IMR-90 (cell line): ENCODE measurements around the gene C1QTNF12. TPM values are rescaled to one million over a fixed set of nuclear protein-coding genes. Genes with fewer than 3 reads are reported as not detected.

ENCODE experiments used
- ATAC-seq: fragments of 200-7000 bp; cut with Tn5 transposase; 2 replicates; pipeline ENCODE4 v1.9.1; 2020; ENCODE audit warnings: low read depth, mild to moderate bottlenecking, moderate library complexity
- BruUV-seq: library from RNA; stranded (reverse); fragments of 400-500 nt; replicated peaks from 2 replicates; lab custom pipeline; 2021; lab: Mats Ljungman, UMichigan
- CTCF ChIA-PET: fragments of 300-600 bp; formaldehyde crosslinking; extraction: SDS; loops from one replicate; lab custom pipeline; 2021; ENCODE audit warnings: antibody characterized with exemption; lab: Yijun Ruan, JAX
- POLR2A ChIA-PET: fragments of 300-600 bp; sonication (Branson Sonifier 250); formaldehyde crosslinking; loops from one replicate; lab custom pipeline; 2022; ENCODE audit warnings: antibody characterized with exemption; ENCODE audit not compliant: unreplicated experiment; lab: Charles Lee
- DNase-seq: peaks from one replicate; pipeline ENCODE4 v3.0.0; 2013
- H2AFZ ChIP-seq: replicated peaks from 2 replicates; pipeline ENCODE3; 2013; ENCODE audit warnings: low read length, mild to moderate bottlenecking; ENCODE audit not compliant: poor library complexity
- H2AK5ac ChIP-seq: 2 replicates; pipeline ENCODE4 v1.6.1; 2013; ENCODE audit warnings: low read depth, low read length, inconsistent platforms
- H2AK9ac ChIP-seq: replicated peaks from 2 replicates; pipeline ENCODE3; 2013; ENCODE audit warnings: mild to moderate bottlenecking, low read depth, low read length, moderate library complexity; ENCODE audit not compliant: poor library complexity
- H2BK120ac ChIP-seq: 2 replicates; pipeline ENCODE4 v1.6.1; 2013; ENCODE audit warnings: low read depth, low read length, inconsistent platforms
- H2BK15ac ChIP-seq: 3 replicates; pipeline ENCODE4 v1.6.1; 2013; ENCODE audit warnings: low read depth, low read length, inconsistent platforms
- H2BK20ac ChIP-seq: 2 replicates; pipeline ENCODE4 v1.6.1; 2013; ENCODE audit warnings: low read depth, mild to moderate bottlenecking, inconsistent platforms, low read length, moderate library complexity
- H2BK5ac ChIP-seq: 2 replicates; pipeline ENCODE4 v1.6.1; 2013; ENCODE audit warnings: mild to moderate bottlenecking, low read depth, low read length, inconsistent platforms; ENCODE audit not compliant: poor library complexity, severe bottlenecking
- H3K14ac ChIP-seq: replicated peaks from 2 replicates; pipeline ENCODE4 v1.6.1; 2013; ENCODE audit warnings: low read depth, low read length, inconsistent platforms
- H3K18ac ChIP-seq: 2 replicates; pipeline ENCODE4 v1.6.1; 2013; ENCODE audit warnings: low read depth, low read length, control low read depth
- H3K23ac ChIP-seq: 2 replicates; pipeline ENCODE4 v1.6.1; 2013; ENCODE audit warnings: low read depth, low read length, inconsistent platforms
- H3K27ac ChIP-seq: 2 replicates; pipeline ENCODE4 v1.5.1; 2013; ENCODE audit warnings: mild to moderate bottlenecking, control low read depth, low read length; ENCODE audit not compliant: insufficient read depth
- H3K27me3 ChIP-seq: 2 replicates; pipeline ENCODE4 v1.6.1; 2013; ENCODE audit warnings: low read length; ENCODE audit not compliant: control insufficient read depth, insufficient read depth
- H3K36me3 ChIP-seq: 2 replicates; pipeline ENCODE4 v1.6.1; 2013; ENCODE audit warnings: low read length, mixed read lengths; ENCODE audit not compliant: control insufficient read depth, insufficient read depth
- H3K4ac ChIP-seq: 2 replicates; pipeline ENCODE4 v1.6.1; 2013; ENCODE audit warnings: low read depth, low read length, inconsistent platforms
- H3K4me1 ChIP-seq: 2 replicates; pipeline ENCODE4 v1.6.1; 2013; ENCODE audit warnings: low read length, mixed read lengths; ENCODE audit not compliant: control insufficient read depth, insufficient read depth
- H3K4me2 ChIP-seq: 2 replicates; pipeline ENCODE4 v1.6.1; 2013; ENCODE audit warnings: low read depth, mild to moderate bottlenecking, control low read depth, low read length, moderate library complexity
- H3K4me3 ChIP-seq: 2 replicates; pipeline ENCODE4 v1.5.1; 2013; ENCODE audit warnings: low read depth, mild to moderate bottlenecking, control low read depth, low read length, moderate library complexity; ENCODE audit not compliant: insufficient read depth
- H3K56ac ChIP-seq: 2 replicates; pipeline ENCODE4 v1.6.1; 2013; ENCODE audit warnings: low read length, inconsistent platforms; ENCODE audit not compliant: insufficient read depth; ENCODE audit errors: extremely low read depth
- H3K79me1 ChIP-seq, 2 experiments: 2 replicates each; pipeline ENCODE4 v1.6.1; 2013; ENCODE audit warnings: low read length in 2 of 2, inconsistent platforms in 1 of 2, low read depth in 1 of 2
- H3K9ac ChIP-seq: 2 replicates; pipeline ENCODE4 v1.6.1; 2013; ENCODE audit warnings: low read depth, low read length, control low read depth
- H3K9me1 ChIP-seq: 2 replicates; pipeline ENCODE4 v1.6.1; 2013; ENCODE audit warnings: low read length, inconsistent platforms; ENCODE audit not compliant: insufficient read depth
- H3K9me3 ChIP-seq: 2 replicates; pipeline ENCODE4 v1.6.1; 2013; ENCODE audit warnings: low read length; ENCODE audit not compliant: control insufficient read depth, insufficient read depth
- H4K20me1 ChIP-seq: 2 replicates; pipeline ENCODE4 v1.6.1; 2013; ENCODE audit warnings: low read length, inconsistent platforms; ENCODE audit not compliant: insufficient read depth
- H4K5ac ChIP-seq: 2 replicates; pipeline ENCODE4 v1.6.1; 2013; ENCODE audit warnings: mild to moderate bottlenecking, low read depth, low read length, control low read depth
- H4K8ac ChIP-seq, 2 experiments: 2 replicates each; pipeline ENCODE4 v1.6.1; 2013; ENCODE audit warnings: low read depth in 2 of 2, low read length in 2 of 2, control low read depth in 1 of 2, inconsistent platforms in 1 of 2
- H4K91ac ChIP-seq: 2 replicates; pipeline ENCODE4 v1.6.1; 2013; ENCODE audit warnings: low read depth, low read length, inconsistent platforms; ENCODE audit not compliant: insufficient read depth
- CEBPB ChIP-seq: IDR thresholded peaks from 2 replicates; pipeline ENCODE4 v1.6.1; 2012; ENCODE audit warnings: low read depth, low read length, improper control_type of control experiment
- ELK1 ChIP-seq: fragments of 150-350 bp; IDR thresholded peaks from 2 replicates; pipeline ENCODE4 v1.6.1; 2016; ENCODE audit warnings: low read depth, mild to moderate bottlenecking, low read length, moderate library complexity, borderline replicate concordance
- MAFK ChIP-seq: IDR thresholded peaks from 2 replicates; pipeline ENCODE4 v1.6.1; 2012; ENCODE audit warnings: low read depth, low read length, improper control_type of control experiment
- NFE2L2 ChIP-seq: fragments of 150-350 bp; IDR thresholded peaks from 2 replicates; pipeline ENCODE4 v1.6.1; 2016; ENCODE audit warnings: low read depth, mild to moderate bottlenecking, low read length
- RFX5 ChIP-seq: IDR thresholded peaks from 2 replicates; pipeline ENCODE4 v1.8.0; 2012; ENCODE audit warnings: low read depth, mild to moderate bottlenecking, low read length, moderate library complexity
- SMC3 ChIP-seq: fragments of 150-350 bp; IDR thresholded peaks from 2 replicates; pipeline ENCODE4 v1.6.1; 2016; ENCODE audit warnings: low read depth, mild to moderate bottlenecking, antibody characterized with exemption, low read length, moderate library complexity
- USF2 ChIP-seq: fragments of 150-350 bp; IDR thresholded peaks from 2 replicates; pipeline ENCODE4 v1.6.1; 2017; ENCODE audit warnings: mild to moderate bottlenecking, antibody characterized with exemption, low read length, low read depth
- WGBS, 2 experiments: methylation state at CpG; one replicate each; pipeline versions ENCODE4 v1.1.5 to v1.1.7; 2013; ENCODE audit warnings: missing lambda C conversion rate in 2 of 2; ENCODE audit not compliant: insufficient read length in 1 of 2; ENCODE audit errors: extremely low coverage in 2 of 2; 5-methylcytosine and 5-hydroxymethylcytosine counted together
- dilution Hi-C: fragments of 300-500 bp; cut with HindIII; formaldehyde crosslinking; loops from one replicate; pipeline ENCODE4 v1.14.3; 2018; ENCODE audit warnings: low sequenced_read_pairs; ENCODE audit not compliant: unreplicated experiment
- in situ Hi-C: fragments of 300-500 bp; cut with MboI; formaldehyde crosslinking; loops from 3 replicates; pipeline ENCODE4 v1.14.3; 2019; ENCODE audit warnings: low sequenced_read_pairs, inconsistent platforms, mixed read lengths
- intact Hi-C: fragments of 100-400 bp; cut with micrococcal nuclease; formaldehyde crosslinking; loops from 2 replicates; pipeline ENCODE4 v1.10.0; 2022
- polyA plus RNA-seq, 3 experiments: library from polyadenylated mRNA; depleted of rRNA; stranded (reverse); fragments of >200 nt; gene quantifications; 2 replicates each; pipeline ENCODE4 v1.2.3, GENCODE V29; 2012; ENCODE audit warnings: low replicate concordance in 1 of 3
- total RNA-seq: library from RNA; depleted of rRNA; stranded (reverse); fragments of >200 nt; gene quantifications from 2 replicates; pipeline ENCODE4 v1.2.3, GENCODE V29; 2012

C1QTNF12 gene
- total and polyA plus RNA-seq, 2 of the 4 experiments (the other 2 are of a cell fraction), result 0.36 to 1.1 TPM

GRCh38 chr1:1226566-1227362, 19.8 kb downstream of the C1QTNF12 start (continued):
- TF ChIP-seq ELK1, result no peak

- no peak overlapping the region for H3K9ac ChIP-seq
- H4K20me1 ChIP-seq, result peaks cover 60% of the 10 kb centered on the region
Observed at GRCh38 chr1:1225913-1226312, 20.6 kb downstream of the C1QTNF12 start.

More at GRCh38 chr1:1225913-1226312, 20.6 kb downstream of the C1QTNF12 start:
- 95% methylated on average over 12 of the region's 18 CpGs; no CpG with 5 or more reads in 1 of the 2 experiments for WGBS, 2 experiments
- Histone ChIP-seq H4K8ac (no peak overlapping the region), H3K27me3 (no peaks in the 10 kb centered on the region), H3K14ac (no peak overlapping the region), H3K23ac (no peak overlapping the region), H3K4me1 (peaks cover 6% of the 10 kb centered on the region; the same call in 1 of the 2 replicates), H2BK120ac (no peak overlapping the region), H3K4ac (no peak overlapping the region), H4K91ac (no peak overlapping the region), H3K4me2 (no peak overlapping the region), H2BK15ac (no peak overlapping the region), H2BK20ac (no peak overlapping the region), H3K9me3 (no peaks in the 10 kb centered on the region), H3K9me1 (peaks cover 15% of the 10 kb centered on the region), H3K27ac (no peak overlapping the region), H2AK5ac (no peak overlapping the region), H3K18ac (no peak overlapping the region), H3K36me3 (peaks cover 65% of the 10 kb centered on the region), H4K5ac (no peak overlapping the region), H2AK9ac (no peak overlapping the region), H3K79me1 (peaks cover 11 to 67% of the 10 kb centered on the region in 2 experiments; a peak in 3 of 4 replicates), H3K56ac (no peak overlapping the region), H3K4me3 (no peak overlapping the region), H2BK5ac (no peak overlapping the region), H2AFZ (no peak overlapping the region)
- ATAC-seq (no peak), DNase-seq (no peak)
- CTCF ChIA-PET, result no interaction called here
- TF ChIP-seq MAFK (no peak), USF2 (no peak), SMC3 (no peak), RFX5 (no peak), NFE2L2 (no peak), CEBPB (no peak)
- intact Hi-C loops, result no loop called here
- dilution Hi-C loops, result no loop called here
- POLR2A ChIA-PET, result no interaction called here
- in situ Hi-C loops, result no loop called here
- BruUV-seq, result no TSS peak
